GM18499 (cell line): Measurements from ENCODE around the gene LYSMD1.

Experiments used
- ATAC-seq: cut with Tn5 transposase; IDR thresholded peaks from one replicate; pipeline ENCODE4 v1.9.1; 2021; ENCODE audit warnings: moderate number of reproducible peaks; ENCODE audit not compliant: insufficient read depth, unreplicated experiment

The LYSMD1 gene

DNA sequence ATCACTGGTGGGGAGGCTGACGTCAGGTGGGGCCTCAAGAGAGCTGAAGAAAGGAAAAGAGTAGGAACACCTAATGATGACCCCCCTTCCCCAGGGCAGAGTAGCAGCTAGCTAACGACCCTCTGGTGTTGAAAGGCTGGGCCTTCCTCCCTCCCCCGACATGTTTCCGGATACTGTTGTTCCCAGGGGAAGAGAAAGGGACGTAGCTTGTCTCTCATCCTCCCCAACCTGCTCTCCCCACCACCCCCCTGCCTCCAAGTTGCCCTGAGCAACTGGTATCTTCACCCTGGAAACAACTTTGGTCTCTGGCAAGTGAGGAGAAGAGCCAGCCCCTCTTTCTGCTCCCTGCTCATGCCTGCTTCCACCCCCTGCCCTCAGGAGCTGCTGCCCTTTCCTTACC lies 21.7 kb downstream of the LYSMD1 start:
- no peak for ATAC-seq

DNA sequence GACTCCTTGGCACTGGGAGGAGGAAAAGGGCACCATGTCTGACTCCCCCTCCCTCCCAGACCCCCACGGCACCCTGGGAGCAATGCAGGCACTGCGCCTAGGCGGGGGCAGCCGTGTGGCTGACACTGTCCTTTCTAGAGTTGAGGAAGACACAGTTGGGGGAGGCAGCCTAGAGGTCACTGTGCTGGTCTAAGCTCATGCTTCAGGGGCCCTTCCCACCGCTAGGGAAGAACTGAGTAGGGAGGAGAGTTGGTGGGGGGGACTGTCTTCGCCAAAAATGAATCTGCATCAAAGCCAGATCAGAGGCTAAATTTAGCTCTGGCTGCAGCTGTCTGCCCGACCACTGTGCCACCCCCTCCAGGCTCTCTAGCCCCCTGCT lies 22.7 kb downstream of the LYSMD1 start:
- ATAC-seq = no peak

- ATAC-seq = no peak
These were observed 23.2 kb downstream of the LYSMD1 start for GRCh38 chr1:151142411-151143056.

GRCh38 chr1:151137789-151138188 lies 27.9 kb downstream of the LYSMD1 start:
- no peak for ATAC-seq

GRCh38 chr1:151135433-151136385 lies 30.0 kb downstream of the LYSMD1 start:
- no peak for ATAC-seq

DNA sequence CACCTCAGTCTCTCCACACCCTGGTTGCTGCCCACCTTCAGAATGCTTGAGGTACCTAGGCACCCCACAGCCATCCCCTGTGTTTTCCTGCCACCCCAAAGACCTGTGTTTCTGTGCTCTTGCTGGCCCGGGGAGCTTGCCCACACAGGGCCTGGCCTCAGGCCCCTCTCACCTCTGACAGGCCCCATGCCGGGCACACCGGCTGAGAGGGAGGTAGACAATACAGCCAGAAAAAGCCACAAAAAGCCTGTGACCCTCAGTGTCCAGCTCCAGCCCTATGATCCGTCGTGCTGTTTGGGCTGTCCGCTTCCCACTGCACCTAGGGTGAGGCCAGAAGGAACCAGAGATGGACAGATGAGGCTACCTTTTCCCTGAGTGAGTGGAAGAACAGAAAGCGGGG lies 30.7 kb downstream of the LYSMD1 start:
- ATAC-seq = no peak

GRCh38 chr1:151134396-151134795 lies 31.3 kb downstream of the LYSMD1 start:
- no peak for ATAC-seq

GRCh38 chr1:151133018-151133806 lies 32.5 kb downstream of the LYSMD1 start:
- ATAC-seq = no peak

DNA sequence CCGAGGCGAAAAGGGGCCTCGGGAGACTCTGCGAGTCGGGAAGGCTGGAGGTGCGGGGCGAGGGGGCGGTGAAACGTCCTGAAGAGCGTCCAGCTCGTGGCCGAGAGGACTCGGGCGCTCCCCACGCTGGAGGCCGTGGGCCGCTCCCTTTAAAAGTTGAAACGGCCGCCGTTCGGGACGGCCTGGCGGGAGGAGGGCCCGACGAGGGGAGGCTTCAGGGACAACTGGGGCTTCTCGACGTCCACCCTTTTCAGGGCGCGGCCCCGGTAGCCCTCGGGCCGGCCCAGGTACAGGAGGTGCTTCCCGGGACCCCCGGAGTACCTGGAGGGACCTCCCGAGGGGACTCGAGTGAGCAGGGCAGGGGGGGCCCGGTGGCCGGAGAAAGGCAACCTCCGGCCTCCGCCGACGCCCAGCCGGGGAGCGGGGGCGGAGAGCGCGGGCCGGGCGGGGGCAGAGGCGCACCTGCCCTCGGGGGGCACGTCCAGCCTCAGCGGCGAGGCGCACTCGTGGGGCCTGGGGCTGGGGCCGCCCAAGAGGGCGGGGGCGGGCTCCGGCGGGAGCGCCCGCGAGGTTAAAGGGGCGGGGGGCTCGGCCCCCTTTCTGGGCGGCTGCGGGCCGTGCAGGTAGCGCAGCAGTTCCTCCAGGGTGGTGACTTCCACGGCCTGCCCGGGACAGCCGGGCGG lies 33.2 kb downstream of the LYSMD1 start:
- ATAC-seq = no peak

GRCh38 chr1:151131701-151132334 lies 33.9 kb downstream of the LYSMD1 start:
- ATAC-seq = no peak

DNA sequence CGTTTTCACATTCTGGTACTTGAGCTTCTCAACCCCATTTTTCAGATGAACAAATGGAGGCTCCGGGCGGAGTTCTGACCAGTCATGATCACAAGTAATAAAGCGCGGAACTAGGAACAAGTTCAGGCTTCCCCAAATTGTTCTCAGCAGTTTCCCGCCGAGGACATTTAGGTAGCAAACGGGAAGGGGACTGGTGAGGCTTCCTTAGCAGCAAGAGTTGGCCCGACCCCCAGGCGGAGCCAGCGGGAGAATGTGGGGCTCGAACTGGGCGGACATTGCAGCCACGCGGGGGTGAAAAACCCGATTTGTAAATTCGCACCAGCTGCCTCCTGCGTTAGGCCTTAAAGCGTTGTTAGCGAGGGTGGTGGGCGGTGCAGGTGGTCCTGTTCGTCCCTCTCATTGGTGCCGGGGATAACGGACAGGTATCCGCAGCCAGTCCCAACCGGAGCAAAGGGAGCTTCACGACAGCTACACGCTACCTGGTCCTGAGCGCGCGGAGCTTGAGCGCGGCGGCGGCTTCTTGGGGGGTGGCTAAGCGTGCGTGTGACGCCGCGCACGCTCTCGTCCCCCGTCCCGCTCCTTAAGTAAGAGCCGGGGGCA lies 34.6 kb downstream of the LYSMD1 start:
- ATAC-seq = no peak

GRCh38 chr1:151128800-151129199 lies 36.9 kb downstream of the LYSMD1 start:
- ATAC-seq = no peak

GRCh38 chr1:151124763-151125403 lies 40.8 kb downstream of the LYSMD1 start:
- ATAC-seq = no peak

GRCh38 chr1:151113877-151114276 lies 51.8 kb downstream of the LYSMD1 start:
- no peak for ATAC-seq
